T-helper 1 cell (primary cell): Measurements from ENCODE around the gene GPR35.
"Not testable (repeated sequence)": the region's sequence is repeated elsewhere in the genome, so short reads cannot be mapped to it uniquely, and the experiment has no call there.

Experiments
- DNase-seq, 5 donors: peaks; one replicate each; pipeline ENCODE4 v3.0.0-alpha.2; 2012 to 2020

Gene GPR35

DNA sequence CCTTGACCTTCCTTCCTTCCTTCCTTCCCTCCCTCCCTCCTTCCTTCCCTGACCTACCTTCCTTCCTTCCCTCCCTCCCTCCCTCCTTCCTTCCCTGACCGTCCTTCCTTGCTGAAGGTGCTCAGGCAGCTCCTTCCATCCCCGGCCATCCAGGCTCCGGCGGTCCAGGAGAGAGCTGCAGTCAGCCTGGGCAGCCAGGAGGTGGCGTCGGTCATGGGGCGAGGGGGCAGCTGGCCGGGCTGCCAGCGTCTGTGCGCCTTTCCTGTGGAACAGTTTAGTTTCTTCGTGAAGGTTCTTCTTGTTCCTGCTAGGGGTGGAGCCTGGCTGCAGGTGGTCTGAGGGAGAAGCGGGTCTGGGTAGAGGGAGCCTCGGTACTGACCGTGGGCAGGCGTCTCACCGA, 15.7 kb downstream of the GPR35 start:
- no peak for DNase-seq

DNA sequence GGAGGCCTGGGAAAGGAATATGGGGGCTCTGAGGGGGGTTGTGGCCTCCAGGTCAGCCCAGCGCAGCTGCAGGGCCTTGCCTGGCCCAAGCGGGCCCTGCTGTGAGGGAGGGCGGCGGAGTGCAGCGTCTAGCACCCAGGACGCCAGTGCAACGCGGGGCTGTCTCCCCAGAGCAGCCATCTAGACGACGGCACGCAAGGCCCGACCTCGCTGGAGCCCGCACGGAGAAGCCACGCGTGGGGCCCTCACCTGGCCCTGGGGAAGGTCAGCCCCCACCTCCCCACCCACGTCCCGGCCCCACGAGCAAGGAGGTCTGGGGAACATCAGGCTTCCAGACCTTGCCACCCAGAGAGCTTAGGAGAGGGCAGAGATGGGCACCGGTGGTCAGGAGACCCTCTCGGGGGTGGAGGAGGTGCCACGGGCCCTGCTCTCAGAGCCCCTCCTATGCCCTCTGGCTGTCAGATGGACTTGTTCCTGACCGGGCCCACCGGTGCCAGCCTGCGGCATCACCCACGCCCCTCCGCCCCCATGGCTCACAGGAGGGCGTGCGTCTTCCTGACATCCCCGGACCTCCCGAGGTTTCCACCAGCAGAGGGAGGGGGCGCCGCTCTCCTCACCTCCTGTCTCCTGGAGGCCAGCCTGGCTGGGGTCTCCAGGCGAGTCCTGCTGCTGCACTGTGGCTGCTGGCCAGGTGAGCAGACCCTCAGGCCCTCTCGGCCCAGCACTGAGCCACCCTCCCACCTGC, 17.0 kb downstream of the GPR35 start:
- no peak for DNase-seq

DNA sequence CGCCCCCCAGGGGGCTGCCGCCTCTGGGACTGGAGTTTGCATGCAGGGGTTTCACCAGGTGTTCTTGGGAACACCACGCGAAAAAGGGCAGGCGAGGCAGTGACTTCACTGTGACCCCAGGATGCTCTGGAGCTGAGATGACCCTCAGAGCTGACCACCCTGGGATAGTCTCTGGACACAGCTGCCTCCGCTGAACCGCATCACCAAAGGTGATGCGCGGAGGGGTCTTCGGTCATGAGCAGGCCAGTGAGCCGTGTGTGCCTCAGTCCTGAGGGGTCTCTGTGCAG, 17.5 kb downstream of the GPR35 start:
- DNase-seq: no peak

DNA sequence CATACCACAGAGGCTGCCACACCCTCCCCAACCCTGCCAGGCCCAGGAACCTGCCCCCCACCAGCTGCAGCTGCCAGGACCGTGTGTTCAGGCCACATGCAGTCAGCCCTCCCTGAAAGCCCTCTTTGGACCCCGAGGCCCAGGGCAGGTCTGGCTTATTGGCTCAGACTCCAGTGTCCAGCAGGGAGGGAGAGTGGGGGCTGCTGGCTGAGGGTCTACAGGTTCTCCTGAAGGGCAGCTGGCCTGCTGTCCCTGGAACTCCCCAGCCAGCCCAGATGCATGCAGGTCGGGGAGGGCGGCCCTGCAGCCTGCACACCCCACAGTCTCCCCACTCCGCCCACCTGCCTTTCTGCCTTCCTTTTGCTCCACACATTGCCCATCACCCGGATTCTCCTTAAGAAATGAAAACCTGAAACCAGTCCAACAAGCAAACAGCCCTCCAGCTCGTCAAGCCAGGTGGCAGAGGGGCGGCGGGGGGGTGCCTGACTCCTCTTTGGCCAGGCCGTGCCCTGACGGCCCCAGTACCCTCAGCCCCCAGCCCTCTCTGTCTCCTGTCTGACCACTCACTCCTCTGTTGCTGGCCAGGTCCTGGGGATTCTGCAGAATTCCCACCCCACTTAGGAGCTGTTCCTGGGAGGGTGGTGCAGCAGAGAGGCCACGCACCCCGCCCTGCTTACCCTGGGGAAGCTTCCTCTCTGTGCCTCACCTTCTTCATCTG, 18.0 kb downstream of the GPR35 start:
- DNase-seq: no peak

DNA sequence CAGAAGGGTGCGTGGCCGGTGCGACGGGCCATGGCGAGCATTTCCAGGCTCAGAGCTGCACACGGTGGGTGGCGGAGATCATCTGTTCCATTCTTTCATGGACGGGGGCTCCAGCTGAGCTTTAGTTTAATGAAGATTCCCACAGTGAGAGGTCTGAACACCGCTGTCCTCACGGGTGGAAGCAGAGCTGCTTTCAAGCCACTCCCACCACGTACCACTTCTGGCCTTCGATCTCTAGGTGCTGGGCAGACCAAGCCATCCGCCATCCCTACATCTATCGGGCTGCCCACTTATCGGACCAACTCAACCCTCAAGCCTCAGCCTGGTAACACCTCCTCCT, 18.5 kb downstream of the GPR35 start:
- DNase-seq: no peak

DNA sequence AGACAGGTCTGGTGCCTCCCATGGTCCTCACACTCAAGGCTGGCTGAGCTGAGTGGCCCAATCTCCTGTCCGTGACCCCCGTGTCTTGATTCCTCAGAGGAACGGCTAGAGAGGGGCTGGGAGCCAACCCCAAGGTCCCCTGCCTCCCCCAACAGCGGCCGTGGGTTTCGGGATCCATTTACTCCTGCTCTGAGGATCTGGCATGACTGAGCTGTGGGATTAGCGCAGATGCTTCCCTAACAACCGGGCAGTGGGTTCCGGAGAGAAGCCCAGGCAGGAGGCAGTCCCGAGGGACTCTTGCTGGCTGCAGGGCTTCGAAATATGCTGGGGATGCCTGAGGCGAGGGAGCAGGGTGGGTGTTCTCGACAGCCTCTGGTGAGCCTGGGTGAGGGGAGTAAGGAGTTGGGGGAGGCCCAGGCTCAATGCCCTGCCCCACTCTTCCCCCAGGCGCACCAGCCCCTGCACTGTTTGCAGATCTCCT, 18.9 kb downstream of the GPR35 start:
- DNase-seq: no peak

DNA sequence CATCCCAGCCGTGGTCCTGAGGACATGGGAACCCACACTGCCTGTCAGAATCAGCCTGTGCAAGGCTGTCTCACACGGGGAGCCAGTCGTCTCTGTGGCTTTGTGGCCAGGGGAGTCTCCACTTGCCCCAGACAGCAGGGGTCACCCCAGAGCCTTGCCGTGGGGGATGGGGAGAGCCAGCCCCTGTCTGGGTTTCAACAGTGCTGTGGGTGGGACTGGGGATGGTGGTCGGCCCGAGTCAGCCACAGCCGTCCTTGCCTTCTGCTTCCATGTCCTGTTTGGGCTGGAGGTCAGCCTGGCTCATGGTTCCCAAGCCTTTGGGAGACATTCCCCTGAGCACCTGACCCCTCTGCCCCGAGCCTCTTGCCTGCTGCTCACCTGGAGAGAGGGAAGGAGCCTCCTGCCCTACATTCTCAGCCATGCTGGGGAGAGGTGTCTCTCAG, 19.6 kb downstream of the GPR35 start:
- DNase-seq: no peak

DNA sequence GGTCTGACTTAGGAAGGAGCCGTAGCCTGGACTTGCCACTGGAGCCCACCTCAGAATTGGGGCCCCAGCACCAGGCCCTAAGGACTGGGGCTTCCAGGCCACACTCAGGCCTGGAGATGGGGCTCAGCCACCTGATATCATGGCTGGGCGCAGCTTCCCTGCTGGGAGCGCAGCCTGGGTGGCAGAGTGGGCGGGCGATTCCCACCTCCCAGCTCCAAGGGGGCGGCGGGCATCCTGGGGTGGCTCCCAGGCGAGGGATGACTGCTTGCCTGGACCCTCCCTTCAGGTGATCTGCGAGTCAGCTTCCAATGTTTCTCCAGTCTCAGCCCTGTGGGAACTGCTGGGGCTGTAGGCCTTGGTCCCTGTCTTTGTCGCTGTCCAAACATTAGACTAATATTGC, 20.1 kb downstream of the GPR35 start:
- DNase-seq: no peak

DNA sequence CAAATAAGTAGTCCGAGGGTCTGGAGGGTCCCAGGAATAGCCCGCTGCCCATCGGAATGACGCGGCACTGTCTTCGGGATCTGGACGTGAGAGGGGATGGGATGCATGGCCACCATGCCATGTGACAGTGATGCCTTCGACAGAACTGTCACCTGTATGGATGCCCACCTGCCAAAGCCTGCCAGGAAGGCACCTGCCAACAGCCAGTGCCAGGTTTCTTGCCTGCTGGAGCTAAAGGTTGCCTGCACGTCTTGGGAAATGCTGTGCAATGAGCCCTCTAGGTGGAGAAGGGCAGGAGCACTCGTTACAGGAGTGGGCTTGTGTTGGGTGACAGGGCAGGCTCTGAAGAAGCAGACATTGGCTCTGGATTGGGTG, 20.5 kb downstream of the GPR35 start:
- DNase-seq: no peak

DNA sequence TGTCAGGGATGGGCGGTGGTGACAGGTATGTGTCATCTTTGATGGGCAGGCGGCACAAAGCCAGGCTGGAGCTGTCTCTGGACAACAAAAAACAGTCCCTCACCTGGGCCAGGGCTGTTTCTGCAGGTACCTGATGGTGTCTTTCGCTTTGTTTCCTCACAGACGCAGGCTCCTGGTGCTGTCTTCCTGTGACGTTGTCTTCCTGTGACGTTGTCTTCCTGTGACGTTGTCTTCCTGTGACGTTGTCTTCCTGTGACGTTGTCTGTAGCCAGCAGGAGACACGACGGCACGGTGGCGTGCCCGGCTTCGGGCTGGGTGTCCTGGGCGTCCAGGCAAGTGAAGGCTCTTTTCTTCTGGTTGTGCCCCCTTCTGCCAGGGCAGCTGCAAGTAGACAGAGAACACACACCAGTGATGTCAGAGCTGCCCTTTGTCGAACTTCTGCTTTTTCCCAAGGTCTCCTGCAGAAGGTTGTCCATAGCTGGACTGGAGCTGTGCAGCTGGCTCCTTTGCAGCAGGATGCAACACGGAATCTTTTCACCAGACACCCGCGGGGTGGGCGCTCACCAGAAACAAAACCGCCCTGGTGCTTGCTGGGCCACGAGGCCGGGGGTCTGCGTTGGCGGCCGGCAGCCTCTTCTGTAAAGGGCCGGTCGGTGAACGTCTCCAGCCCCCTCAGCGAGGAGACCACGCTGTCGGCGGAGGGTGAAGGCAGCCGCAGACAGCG, 21.1 kb downstream of the GPR35 start:
- peak in 2 of 5 donors; percentile 32 for DNase-seq

DNA sequence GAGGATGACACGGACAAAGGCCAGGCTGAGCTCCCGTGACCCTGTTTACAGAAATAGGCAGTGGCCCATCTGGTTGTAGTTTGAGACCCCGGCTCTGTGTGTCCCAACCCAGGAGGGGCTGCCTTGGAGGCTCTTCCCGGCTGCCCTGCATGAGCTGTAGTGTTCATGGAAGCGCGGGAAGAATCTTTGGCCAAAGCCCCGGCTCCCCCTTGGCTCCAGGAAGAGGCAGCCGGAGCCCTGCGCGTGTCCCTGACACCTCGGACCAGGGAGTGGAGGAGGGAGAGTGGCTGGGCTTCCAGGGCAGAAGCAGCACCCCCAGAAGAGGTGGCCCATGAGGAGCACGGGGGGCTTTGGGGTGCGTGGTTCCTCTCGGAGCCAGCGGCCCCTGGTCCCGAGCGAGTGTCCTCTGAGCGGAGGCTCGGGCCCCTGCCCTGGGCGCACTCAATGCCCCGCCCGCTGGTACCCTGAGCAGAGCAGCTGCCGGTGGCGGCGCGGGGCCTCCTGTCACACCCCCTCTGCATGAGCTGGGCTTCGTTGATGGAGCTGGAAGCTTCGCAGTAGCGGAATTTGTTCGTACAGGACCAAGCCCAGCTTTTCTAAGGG, 21.7 kb downstream of the GPR35 start:
- DNase-seq: no peak

DNA sequence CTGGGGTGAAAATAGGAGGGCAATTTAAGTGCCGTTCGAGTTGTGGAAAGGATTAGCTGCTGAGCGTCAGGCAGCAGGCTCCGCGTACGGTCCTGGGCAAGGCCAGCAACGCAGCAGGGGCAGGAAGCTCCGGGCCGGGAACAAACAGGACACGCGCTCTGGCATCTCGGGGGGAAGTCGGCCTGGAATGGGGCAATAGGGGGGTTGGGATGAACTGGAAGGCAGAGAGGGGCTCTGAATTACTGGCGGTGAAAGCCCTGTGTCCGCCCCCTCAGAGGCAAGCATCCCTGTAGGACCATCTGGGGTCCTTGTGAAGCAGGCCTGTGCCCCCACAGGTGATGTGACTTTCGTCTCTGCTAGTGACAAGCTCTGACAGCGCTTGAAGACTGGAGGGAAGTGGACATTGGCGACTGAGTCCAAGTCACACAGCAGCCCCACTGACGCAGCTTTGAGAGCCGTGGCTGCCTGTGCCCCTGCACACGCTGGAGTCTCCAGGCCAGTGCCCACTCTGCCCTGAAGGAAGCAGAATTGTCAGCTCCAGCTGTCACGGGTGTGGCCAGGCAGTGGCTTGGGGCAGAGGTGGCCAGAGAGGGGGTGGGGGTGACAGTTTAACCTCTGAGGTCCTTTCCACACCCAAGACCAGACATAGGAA, 22.3 kb downstream of the GPR35 start:
- no peak for DNase-seq

DNA sequence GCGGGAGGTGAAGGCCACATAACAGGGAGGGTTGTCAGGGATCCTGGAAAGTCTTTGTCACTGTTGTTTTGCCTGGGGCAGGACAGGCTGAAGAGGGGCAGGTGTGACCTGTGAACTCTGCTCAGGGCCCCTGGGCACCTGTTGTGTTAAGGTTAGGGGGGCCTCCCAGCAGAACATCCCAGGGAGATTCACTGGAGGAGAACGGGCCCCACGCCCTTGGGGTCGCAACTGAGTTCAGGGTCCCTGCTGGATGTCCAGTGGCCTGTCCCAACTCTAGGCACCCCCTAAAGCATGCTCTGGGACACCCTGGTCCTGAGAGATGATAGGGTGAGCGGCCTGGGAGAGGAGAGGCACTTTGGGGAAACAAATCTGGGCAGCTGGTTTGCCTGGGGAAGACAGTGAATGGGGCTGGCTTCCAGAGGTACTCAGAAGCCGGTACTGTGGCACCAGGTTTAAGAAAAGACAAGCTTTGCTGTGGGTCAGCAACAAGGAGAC, 22.9 kb downstream of the GPR35 start:
- no peak for DNase-seq

DNA sequence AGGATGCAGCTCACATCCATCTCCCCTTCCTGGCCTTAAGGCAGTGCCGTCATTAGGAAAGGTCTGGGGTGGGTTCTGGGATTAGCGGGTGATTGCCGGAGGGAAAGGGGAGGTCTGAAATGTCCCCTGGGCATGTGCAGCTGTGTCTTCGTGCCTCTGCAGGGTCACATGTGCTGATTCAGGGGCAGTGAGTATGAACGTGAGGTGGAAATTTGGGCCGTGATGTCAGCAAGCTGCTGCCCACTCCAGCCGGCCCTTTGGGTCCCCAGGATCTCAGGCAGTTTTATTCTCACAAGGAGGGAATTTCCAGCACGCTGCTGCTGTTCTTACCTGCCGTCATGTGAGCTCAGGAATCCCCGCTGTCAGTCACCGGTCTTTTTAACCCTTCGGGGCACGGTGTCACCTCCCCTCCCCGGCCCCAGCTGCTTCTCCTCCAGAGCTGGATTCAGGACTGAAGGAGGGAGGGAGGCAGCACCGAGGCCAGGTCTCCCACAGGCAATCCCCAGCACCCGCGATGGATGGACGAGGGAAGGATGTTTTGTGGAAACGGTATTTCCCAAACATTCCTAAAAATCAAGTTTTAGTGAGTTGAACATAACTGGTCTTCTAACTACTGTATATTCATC, 23.5 kb downstream of the GPR35 start:
- DNase-seq: no peak

DNA sequence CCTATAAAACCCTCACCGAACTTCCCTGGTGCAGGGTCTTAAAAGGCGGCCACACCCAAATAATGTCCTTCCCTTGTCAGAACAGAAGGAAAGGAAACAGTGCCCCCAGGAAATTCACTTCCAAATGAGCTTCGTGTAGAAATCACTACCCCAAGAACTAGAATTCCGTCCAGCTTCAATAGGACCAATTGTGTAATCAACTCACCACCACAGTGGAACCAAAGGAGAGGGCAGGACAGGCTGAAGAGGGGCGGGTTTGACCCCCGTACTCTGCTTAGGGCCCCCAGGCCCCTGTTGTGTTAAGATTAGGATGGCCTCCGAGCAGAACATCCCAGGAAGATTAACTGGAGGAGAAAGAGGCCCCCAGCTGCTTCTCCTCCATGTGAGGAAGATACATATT, 24.1 kb downstream of the GPR35 start:
- DNase-seq: no peak

DNA sequence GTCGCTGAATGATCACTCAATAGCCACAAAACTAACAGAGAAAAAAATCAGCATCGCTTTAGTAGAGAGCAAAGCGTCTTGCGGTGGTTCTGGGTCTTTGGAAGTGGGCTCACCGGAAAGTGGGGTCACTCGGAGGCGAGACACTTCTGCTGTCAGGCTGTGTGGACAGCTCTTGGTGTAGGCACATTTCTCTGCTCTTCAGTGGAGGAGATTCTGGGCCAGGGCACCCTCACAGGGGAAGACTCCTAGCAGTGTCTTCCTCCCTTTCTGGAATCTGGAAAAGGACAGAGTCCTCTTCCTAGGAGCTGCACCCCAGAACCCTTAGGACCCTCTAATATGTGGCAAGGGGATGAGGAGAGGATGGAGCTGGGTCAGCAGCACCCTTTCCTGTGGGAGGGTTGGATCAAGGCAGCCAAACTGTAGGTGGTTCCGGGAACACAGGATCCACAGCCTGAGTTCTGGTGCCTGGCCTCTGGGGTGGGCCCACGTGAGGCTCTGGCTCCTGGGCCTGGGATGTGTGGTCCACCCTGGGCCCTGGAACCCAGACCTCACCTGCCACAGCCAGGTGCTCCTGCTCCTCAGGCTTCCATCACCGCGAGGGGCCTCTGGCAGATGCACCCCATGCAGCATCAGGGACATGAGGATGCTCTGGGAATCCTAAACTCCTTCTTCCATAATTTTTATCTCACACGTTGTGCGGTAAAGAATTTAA, 25.1 kb downstream of the GPR35 start:
- DNase-seq: no peak

DNA sequence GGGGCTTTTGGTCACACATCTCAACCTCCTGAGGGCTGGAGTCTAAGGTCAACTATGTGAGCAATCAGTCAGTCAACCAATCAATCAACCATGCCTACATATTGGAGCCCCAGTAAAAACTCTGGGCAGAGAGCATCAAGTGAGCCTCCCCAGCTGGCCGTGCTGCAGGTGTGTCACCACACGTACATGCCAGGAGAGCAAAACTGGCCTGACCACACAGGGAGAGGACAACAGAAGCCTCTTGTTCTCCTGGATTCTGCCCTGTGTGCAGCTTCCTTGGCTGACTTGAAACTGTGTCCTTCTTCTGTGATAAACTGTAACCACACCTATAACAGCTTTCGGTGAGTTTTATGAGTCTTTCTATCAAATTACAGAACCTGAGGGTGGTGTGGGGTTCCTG, 25.9 kb downstream of the GPR35 start:
- no peak for DNase-seq

DNA sequence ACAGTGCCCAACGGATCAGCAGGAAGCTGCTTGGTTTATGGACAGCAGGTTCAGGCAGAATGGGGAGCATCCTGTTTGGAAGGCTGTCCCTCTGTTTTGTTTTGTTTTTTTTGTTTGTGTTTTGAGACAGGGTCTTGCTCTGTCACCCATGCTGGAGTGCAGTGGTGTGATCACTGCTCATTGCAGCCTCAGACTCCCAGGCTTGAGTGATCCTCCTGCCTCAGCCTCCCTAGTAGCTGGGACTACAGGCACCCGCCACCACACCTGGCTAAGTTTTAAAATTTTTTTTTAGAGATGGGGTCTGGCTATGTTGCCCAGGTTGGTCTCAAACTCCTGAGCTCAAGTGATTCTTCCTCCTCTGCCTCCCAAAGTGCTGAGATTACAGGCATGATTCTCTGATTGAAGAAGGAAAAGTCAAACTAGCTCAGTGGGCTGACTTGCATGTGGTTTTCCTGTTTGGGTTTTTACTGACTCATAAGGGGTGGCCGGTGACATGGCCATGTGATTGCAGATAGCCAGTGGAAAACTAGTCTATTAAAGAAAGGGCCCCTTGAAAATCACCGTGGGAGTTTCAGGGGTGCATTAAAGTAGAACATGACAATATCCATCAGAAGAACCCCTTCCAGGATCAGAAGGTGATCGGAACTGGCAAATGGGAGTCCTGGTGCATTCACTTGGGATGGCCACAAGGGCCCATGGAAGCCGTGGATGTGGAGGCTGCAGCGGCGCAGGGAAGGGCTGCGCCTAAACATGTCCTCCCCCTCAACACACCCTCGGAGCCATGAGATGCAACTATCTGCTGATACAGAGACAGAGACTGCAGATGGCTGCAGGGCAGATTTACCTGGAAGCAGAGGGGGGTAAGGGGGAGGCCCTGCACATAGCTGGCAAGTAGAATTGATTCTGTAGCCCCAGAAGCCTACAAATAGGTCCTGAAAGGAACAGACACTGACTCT, 30.9 kb downstream of the GPR35 start:
- DNase-seq: peak in 1 of 5 donors; percentile 24

DNA sequence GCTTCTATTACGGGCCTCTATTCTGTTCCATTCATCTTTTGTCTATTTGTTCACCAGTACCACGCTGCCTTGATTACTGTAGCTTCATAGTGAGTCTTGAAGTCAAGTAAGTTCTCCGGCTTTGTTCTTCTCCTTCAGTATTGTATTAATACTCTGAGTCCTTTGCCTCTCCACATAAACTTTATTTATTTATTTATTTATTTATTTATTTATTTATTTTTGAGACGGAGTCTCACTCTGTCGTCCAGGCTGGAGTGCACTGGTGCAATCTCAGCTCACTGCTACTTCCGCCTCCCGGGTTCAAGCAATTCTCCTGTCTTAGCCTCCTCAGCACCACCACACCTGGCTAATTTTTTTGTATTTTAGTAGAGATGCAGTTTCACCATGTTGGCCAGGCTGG, 34.6 kb downstream of the GPR35 start:
- DNase-seq: not testable (repeated sequence)

DNA sequence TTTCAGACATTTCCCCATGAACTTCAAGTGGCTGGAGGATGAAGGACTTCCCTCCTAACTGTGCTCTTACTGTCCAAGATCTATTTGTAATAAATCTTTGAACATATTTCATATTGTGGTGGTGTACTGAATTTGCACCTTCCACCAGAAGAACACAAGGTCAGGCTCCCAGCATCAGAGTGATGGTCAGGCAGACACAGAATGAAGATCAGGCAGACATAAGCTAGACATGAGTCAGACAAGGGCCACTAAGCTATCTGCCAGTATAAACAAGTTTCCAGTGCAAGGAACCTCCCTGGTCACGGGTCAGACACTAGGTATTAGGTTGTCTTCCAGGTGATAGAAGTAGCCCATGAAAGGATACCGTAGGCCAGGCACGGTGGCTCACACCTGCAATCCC, 37.4 kb downstream of the GPR35 start:
- no peak for DNase-seq
